Smooth muscle cell (in vitro differentiated cells): ENCODE data around the gene TYRP1. TPM values are rescaled to one million over a fixed set of nuclear protein-coding genes. Genes with fewer than 3 reads are reported as not detected.

Experiments used
- DNase-seq: peaks from one replicate; lab custom pipeline; 2025; ENCODE audit not compliant: unreplicated experiment; lab: John Stamatoyannopoulos, UW
- H2AFZ ChIP-seq: fragments of 200-600 bp; sonication (generic); 2 replicates; pipeline ENCODE4 v1.6.0; 2016; ENCODE audit warnings: antibody characterized with exemption, low read depth, mild to moderate bottlenecking
- H3F3A ChIP-seq: fragments of 200-600 bp; sonication (generic); 2 replicates; pipeline ENCODE4 v1.6.0; 2017; ENCODE audit warnings: antibody characterized with exemption, low read depth
- H3K27ac ChIP-seq: fragments of 200-600 bp; sonication (generic); 2 replicates; pipeline ENCODE4 v1.5.1; 2016; ENCODE audit warnings: low read depth, mild to moderate bottlenecking
- H3K27me3 ChIP-seq: fragments of 200-600 bp; sonication (generic); 2 replicates; pipeline ENCODE4 v1.6.1; 2016; ENCODE audit warnings: low read depth, mild to moderate bottlenecking
- H3K36me3 ChIP-seq: fragments of 200-600 bp; sonication (generic); 2 replicates; pipeline ENCODE4 v1.5.1; 2016; ENCODE audit warnings: low read depth
- H3K4me1 ChIP-seq: fragments of 200-600 bp; sonication (generic); 2 replicates; pipeline ENCODE4 v1.5.1; 2016; ENCODE audit warnings: low read depth
- H3K4me2 ChIP-seq: fragments of 200-600 bp; sonication (generic); 2 replicates; pipeline ENCODE4 v1.6.0; 2016; ENCODE audit warnings: mild to moderate bottlenecking
- H3K4me3 ChIP-seq: fragments of 200-600 bp; sonication (generic); 2 replicates; pipeline ENCODE4 v1.5.1; 2016; ENCODE audit warnings: mild to moderate bottlenecking
- H3K79me2 ChIP-seq: fragments of 200-600 bp; sonication (generic); 2 replicates; pipeline ENCODE4 v1.6.0; 2016; ENCODE audit warnings: low read depth, mild to moderate bottlenecking
- H3K9ac ChIP-seq: fragments of 200-600 bp; sonication (generic); 2 replicates; pipeline ENCODE4 v1.6.0; 2016; ENCODE audit warnings: low read depth
- H3K9me3 ChIP-seq: fragments of 200-600 bp; sonication (generic); replicated peaks from 2 replicates; pipeline ENCODE4 v1.5.1; 2016; ENCODE audit warnings: low read depth
- H4K20me1 ChIP-seq: fragments of 200-600 bp; sonication (generic); 2 replicates; pipeline ENCODE4 v1.6.0; 2016; ENCODE audit warnings: low read depth
- CTCF ChIP-seq: fragments of 200-600 bp; sonication (generic); IDR thresholded peaks from 2 replicates; pipeline ENCODE4 v1.5.1; 2017; ENCODE audit warnings: borderline replicate concordance, mild to moderate bottlenecking, antibody characterized with exemption; ENCODE audit not compliant: insufficient read depth, poor library complexity, severe bottlenecking
- WGBS: methylation state at CpG from one replicate; pipeline ENCODE4 v1.1.7; 2016; ENCODE audit warnings: low lambda C conversion rate; 5-methylcytosine and 5-hydroxymethylcytosine counted together
- polyA plus RNA-seq: library from polyadenylated mRNA; unstranded; fragments of >200 nt; fragmentation: Nextera tagmentation; extraction: Ambion mirVana; gene quantifications from 2 replicates; pipeline ENCODE4 v1.2.1, GENCODE V29; 2016
- total RNA-seq: library from RNA; depleted of rRNA; stranded (reverse); fragments of >200 nt; gene quantifications from 2 replicates; pipeline ENCODE4 v1.2.3, GENCODE V29; 2014

The TYRP1 gene
- total and polyA plus RNA-seq, 2 experiments from 2014 or later, result 0.41 to 0.76 TPM

DNA sequence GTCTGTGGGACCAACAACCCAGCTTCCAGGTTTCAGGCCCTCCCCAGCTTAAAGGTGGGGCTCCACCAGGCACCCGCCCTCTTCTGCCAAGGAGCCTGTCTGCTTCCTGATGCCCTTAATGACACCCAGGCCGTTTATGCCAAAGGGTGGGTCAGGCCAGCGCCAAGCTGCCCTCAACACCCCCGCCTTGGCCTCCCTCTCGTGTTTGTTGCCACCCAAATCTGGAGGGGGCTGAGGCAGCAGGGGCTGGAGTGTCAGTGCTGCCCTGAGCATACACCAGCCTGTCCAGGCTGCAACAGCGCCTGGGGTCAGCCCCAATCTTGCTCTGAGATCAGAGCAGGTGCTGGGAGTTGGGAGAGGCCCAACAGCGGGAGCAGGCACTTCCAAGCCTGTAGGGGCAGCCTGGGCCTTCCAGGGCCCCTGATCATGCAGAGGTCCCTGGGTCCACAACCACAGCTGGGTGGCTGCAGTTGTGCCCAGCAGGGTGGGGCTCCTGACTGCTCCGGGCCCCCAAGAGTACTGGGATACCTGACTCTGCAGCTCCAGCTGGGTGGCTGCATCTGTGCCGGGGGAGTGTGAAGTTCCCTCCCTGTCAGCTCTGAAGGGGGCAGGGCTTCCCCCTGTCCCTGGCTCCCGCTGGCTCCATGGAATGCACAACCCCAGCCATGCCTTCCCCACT, 34.5 kb upstream of the TYRP1 start:
- no peak overlapping the region for H2AFZ ChIP-seq
- no peak overlapping the region for H3K4me2 ChIP-seq
- H3K9me3 ChIP-seq, result no peaks in the 10 kb centered on the region
- no peaks in the 10 kb centered on the region for H3F3A ChIP-seq
- no peaks in the 10 kb centered on the region for H3K4me1 ChIP-seq
- TF ChIP-seq CTCF, result no peak
- H3K27me3 ChIP-seq, result no peaks in the 10 kb centered on the region
- no peak for DNase-seq
- H3K27ac ChIP-seq, result no peak overlapping the region
- H3K4me3 ChIP-seq, result no peak overlapping the region
- H3K9ac ChIP-seq, result no peak overlapping the region
- WGBS, result 96% methylated on average over 10 of the region's 10 CpGs
- H3K36me3 ChIP-seq, result no peaks in the 10 kb centered on the region
- H4K20me1 ChIP-seq, result no peaks in the 10 kb centered on the region
- H3K79me2 ChIP-seq, result no peaks in the 10 kb centered on the region

DNA sequence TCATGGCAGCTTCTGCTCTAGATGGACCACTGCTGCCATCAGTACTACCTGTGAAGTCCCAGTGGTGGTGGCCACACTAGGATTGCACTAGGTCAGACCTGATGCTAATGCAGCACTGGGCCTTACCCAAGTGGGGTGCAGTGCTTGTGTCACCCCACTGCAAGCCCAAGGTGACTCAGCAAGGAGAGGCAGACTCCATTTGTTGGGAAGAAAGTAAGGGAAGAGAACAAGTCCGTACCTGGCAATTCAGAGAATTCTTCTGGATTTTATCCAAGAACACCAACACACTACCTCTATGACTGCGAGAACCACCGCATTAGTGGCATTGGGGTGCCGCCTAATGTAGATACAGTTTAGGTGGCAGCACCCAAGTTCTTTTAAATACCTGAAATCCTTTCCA, 34.0 kb upstream of the TYRP1 start:
- H3K27ac ChIP-seq, result no peak overlapping the region
- no peak overlapping the region for H3K4me3 ChIP-seq
- no peaks in the 10 kb centered on the region for H3K4me1 ChIP-seq
- no peaks in the 10 kb centered on the region for H3K36me3 ChIP-seq
- no peak overlapping the region for H2AFZ ChIP-seq
- H3K9me3 ChIP-seq, result no peaks in the 10 kb centered on the region
- no peaks in the 10 kb centered on the region for H3K27me3 ChIP-seq
- 98% methylated on average over 4 of the region's 4 CpGs for WGBS
- H3F3A ChIP-seq, result no peaks in the 10 kb centered on the region
- H3K9ac ChIP-seq, result no peak overlapping the region
- H3K4me2 ChIP-seq, result no peak overlapping the region
- DNase-seq, result no peak
- H4K20me1 ChIP-seq, result no peaks in the 10 kb centered on the region
- no peaks in the 10 kb centered on the region for H3K79me2 ChIP-seq
- TF ChIP-seq CTCF, result no peak

DNA sequence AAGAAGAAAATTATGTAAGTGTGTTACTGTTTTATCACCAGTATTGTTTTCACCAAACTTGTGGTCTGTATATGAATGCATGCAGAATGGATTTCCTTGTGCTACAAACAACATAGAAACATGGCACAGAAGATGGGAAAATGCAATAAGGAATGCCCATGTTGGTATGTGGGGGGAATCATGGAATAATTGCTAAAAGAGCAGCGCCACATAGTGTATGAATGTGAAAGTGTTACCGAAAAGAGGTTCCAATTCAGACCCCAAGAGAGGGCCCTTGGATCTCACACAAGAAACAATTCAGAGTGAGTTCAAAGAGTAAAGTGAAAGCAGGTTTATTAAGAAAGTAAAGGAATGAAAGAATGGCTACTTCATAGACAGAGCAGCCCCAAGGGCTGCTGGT, 26.4 kb upstream of the TYRP1 start:
- H3K9me3 ChIP-seq, result no peaks in the 10 kb centered on the region
- no peak for DNase-seq
- no peak overlapping the region for H3K27ac ChIP-seq
- no peaks in the 10 kb centered on the region for H3K79me2 ChIP-seq
- no peaks in the 10 kb centered on the region for H3F3A ChIP-seq
- H3K4me2 ChIP-seq, result no peak overlapping the region
- no peak overlapping the region for H3K9ac ChIP-seq
- H3K27me3 ChIP-seq, result no peaks in the 10 kb centered on the region
- H4K20me1 ChIP-seq, result no peaks in the 10 kb centered on the region
- H3K36me3 ChIP-seq, result no peaks in the 10 kb centered on the region
- no peak overlapping the region for H3K4me3 ChIP-seq
- H3K4me1 ChIP-seq, result no peaks in the 10 kb centered on the region
- TF ChIP-seq CTCF, result no peak
- 64% methylated on average over 2 of the region's 2 CpGs for WGBS
- no peak overlapping the region for H2AFZ ChIP-seq

- no peak overlapping the region for H3K9ac ChIP-seq
- H3K36me3 ChIP-seq, result no peaks in the 10 kb centered on the region
- no peaks in the 10 kb centered on the region for H4K20me1 ChIP-seq
- H3K27me3 ChIP-seq, result no peaks in the 10 kb centered on the region
- no peak for DNase-seq
- H3K4me2 ChIP-seq, result no peak overlapping the region
- H3K79me2 ChIP-seq, result no peaks in the 10 kb centered on the region
- no peak overlapping the region for H3K27ac ChIP-seq
- H3F3A ChIP-seq, result no peaks in the 10 kb centered on the region
- 88% methylated on average over 3 of the region's 3 CpGs for WGBS
- H3K9me3 ChIP-seq, result no peaks in the 10 kb centered on the region
- no peak overlapping the region for H3K4me3 ChIP-seq
- H2AFZ ChIP-seq, result no peak overlapping the region
- no peaks in the 10 kb centered on the region for H3K4me1 ChIP-seq
- TF ChIP-seq CTCF, result no peak
These were observed 25.3 kb upstream of the TYRP1 start for GRCh38 chr9:12667892-12668291.
